Fibroblast of lung (primary cell): Measurements from ENCODE around the gene SLC9A5. TPM values are rescaled to one million over a fixed set of nuclear protein-coding genes. Genes with fewer than 3 reads are reported as not detected.

Experiments used
- DNase-seq, 2 donors: peaks; one replicate each; pipeline versions ENCODE4 v3.0.0 to v3.0.0-alpha.2; 2010; ENCODE audit warnings: low read depth in 2 of 2
- H2AFZ ChIP-seq: 2 replicates; pipeline ENCODE4 v1.5.1; 2012; ENCODE audit warnings: low read length, control low read depth, inconsistent platforms
- H3K27ac ChIP-seq: 2 replicates; pipeline ENCODE4 v1.5.1; 2011; ENCODE audit warnings: low read length, control low read depth; ENCODE audit not compliant: insufficient read depth
- H3K27me3 ChIP-seq: 2 replicates; pipeline ENCODE4 v1.5.1; 2011; ENCODE audit warnings: mild to moderate bottlenecking, low read length; ENCODE audit not compliant: control insufficient read depth, insufficient read depth
- H3K36me3 ChIP-seq: 2 replicates; pipeline ENCODE4 v1.5.1; 2011; ENCODE audit warnings: low read length; ENCODE audit not compliant: control insufficient read depth, insufficient read depth
- H3K4me1 ChIP-seq: 2 replicates; pipeline ENCODE4 v1.5.1; 2011; ENCODE audit warnings: low read length; ENCODE audit not compliant: control insufficient read depth, insufficient read depth; ENCODE audit errors: extremely low read depth
- H3K4me2 ChIP-seq: 2 replicates; pipeline ENCODE4 v1.5.1; 2011; ENCODE audit warnings: low read length, control low read depth; ENCODE audit not compliant: insufficient read depth; ENCODE audit errors: extremely low read depth
- H3K4me3 ChIP-seq, 4 experiments: fragments of 200-600 bp in 1 of 4; sonication (generic) in 1 of 4; replicated peaks in 1 of 4; 2 replicates each; pipeline ENCODE4 v1.5.1; 2011 to 2016; ENCODE audit warnings: low read length in 4 of 4, low read depth in 3 of 4, mild to moderate bottlenecking in 3 of 4, control low read depth in 2 of 4, inconsistent platforms in 1 of 4, mixed read lengths in 1 of 4; ENCODE audit not compliant: insufficient read depth in 1 of 4; ENCODE audit errors: control extremely low read depth in 1 of 4
- H3K79me2 ChIP-seq: 2 replicates; pipeline ENCODE4 v1.5.1; 2012; ENCODE audit warnings: mild to moderate bottlenecking, low read length, inconsistent platforms; ENCODE audit not compliant: control insufficient read depth, insufficient read depth
- H3K9ac ChIP-seq: 2 replicates; pipeline ENCODE4 v1.5.1; 2011; ENCODE audit warnings: mild to moderate bottlenecking, low read length, control low read depth; ENCODE audit not compliant: insufficient read depth
- H3K9me3 ChIP-seq: 2 replicates; pipeline ENCODE4 v1.5.1; 2012; ENCODE audit warnings: low read depth, low read length; ENCODE audit not compliant: control insufficient read depth, insufficient read depth
- H4K20me1 ChIP-seq: 2 replicates; pipeline ENCODE4 v1.5.1; 2011; ENCODE audit warnings: low read length; ENCODE audit not compliant: control insufficient read depth, insufficient read depth; ENCODE audit errors: extremely low read depth
- EZH2 ChIP-seq: IDR thresholded peaks from 2 replicates; pipeline ENCODE4 v1.5.1; 2012; ENCODE audit warnings: low read length, control low read depth, mild to moderate bottlenecking; ENCODE audit errors: missing control alignments
- polyA plus RNA-seq, 2 donors: library from polyadenylated mRNA; depleted of rRNA in 1 of 2; stranded (reverse) in 1 of 2; unstranded in 1 of 2; fragments of >200 nt; gene quantifications; 2 replicates each; pipeline ENCODE4 v1.2.1, GENCODE V29; 2011 to 2012; ENCODE audit warnings: missing spikeins in 1 of 2
- total RNA-seq: library from RNA; depleted of rRNA; stranded (reverse); fragments of >200 nt; gene quantifications from 2 replicates; pipeline ENCODE4 v1.2.1, GENCODE V29; 2014
- TF ChIP-seq, protein P1 (sequence below), 2 donors: IDR thresholded peaks in 1 of 2; conservative IDR thresholded peaks in 1 of 2; 1 replicate in 1 of 2; 2 replicates in 1 of 2; pipeline ENCODE4 v1.5.1; 2011 to 2012; ENCODE audit warnings: low read length in 2 of 2, control low read depth in 1 of 2, inconsistent platforms in 1 of 2, low read depth in 1 of 2, mild to moderate bottlenecking in 1 of 2

The SLC9A5 gene
- total and polyA plus RNA-seq, 2 donors (not counting 1 experiment from before 2014, with no cell fraction given), result 2.0 to 2.3 TPM

DNA sequence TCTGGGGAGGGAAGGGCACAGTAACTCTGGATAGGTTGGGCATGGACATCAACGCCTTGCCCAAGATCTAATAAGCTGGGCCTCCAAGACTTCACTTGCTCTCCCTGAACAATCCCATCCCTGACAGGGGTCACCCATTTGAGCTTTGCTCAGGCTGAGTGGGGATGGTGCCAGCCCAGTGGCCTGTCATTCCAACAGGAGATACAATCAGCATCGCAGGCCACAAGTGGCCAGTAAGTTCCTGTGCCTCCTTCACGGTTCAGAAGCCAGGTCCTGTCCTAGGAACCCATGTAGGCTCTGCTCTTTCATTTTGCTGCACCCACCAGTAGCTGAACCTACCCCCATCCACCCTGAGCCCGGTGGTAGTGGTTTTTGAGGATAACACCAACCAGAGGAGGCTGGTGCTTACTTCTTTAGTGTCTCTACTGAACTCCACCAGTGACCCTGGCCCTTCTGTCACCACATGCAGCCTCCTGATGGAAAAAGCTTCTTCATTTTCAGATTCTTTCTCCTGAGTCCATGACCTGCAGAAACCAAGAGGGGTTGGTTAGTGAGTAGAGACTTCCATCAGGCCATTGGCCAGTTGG, 45.5 kb downstream of the SLC9A5 start:
- Histone ChIP-seq H3K4me2 (no peak overlapping the region), H3K4me1 (peaks cover 16% of the 10 kb centered on the region), H3K27me3 (no peaks in the 10 kb centered on the region), H3K36me3 (no peaks in the 10 kb centered on the region), H3K79me2 (no peaks in the 10 kb centered on the region), H3K9me3 (no peaks in the 10 kb centered on the region), H3K9ac (no peak overlapping the region), H3K4me3 (no peak overlapping the region), H3K27ac (no peak overlapping the region), H4K20me1 (no peaks in the 10 kb centered on the region), H2AFZ (no peak overlapping the region)
- TF ChIP-seq, protein P1, sequence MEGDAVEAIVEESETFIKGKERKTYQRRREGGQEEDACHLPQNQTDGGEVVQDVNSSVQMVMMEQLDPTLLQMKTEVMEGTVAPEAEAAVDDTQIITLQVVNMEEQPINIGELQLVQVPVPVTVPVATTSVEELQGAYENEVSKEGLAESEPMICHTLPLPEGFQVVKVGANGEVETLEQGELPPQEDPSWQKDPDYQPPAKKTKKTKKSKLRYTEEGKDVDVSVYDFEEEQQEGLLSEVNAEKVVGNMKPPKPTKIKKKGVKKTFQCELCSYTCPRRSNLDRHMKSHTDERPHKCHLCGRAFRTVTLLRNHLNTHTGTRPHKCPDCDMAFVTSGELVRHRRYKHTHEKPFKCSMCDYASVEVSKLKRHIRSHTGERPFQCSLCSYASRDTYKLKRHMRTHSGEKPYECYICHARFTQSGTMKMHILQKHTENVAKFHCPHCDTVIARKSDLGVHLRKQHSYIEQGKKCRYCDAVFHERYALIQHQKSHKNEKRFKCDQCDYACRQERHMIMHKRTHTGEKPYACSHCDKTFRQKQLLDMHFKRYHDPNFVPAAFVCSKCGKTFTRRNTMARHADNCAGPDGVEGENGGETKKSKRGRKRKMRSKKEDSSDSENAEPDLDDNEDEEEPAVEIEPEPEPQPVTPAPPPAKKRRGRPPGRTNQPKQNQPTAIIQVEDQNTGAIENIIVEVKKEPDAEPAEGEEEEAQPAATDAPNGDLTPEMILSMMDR (conservative IDR thresholded peaks at IDR 0.05 in 1 of 2, IDR thresholded peaks at IDR 0.05 in 1 of 2; ENCODE audit: low read depth in 1 of 2, low read length in 2 of 2), result no peak
- TF ChIP-seq EZH2, result no peak
- no peak for DNase-seq

DNA sequence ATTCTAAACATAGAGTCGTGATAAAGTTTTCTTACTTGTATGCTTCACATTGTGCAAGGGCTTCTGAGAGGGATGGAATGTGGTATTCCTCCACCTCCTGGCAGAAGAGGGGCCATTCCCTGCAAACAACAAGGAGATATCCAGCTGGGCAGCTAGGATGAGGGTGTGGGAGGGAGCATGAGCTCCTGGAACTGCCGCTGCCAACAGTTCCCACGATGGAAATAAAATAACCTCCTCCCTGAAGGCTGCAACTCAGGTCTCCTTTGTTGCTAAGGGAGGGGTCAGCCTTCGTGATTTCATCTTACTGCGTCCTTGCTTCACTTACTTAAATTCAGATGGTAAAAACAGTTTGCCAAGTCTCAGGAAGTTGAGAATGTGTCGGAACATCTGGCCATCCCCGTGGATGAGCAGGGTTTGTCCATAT, 46.2 kb downstream of the SLC9A5 start:
- Histone ChIP-seq H3K4me1 (peaks cover 16% of the 10 kb centered on the region), H4K20me1 (no peaks in the 10 kb centered on the region), H2AFZ (no peak overlapping the region), H3K4me3 (no peak overlapping the region), H3K27ac (no peak overlapping the region), H3K79me2 (no peaks in the 10 kb centered on the region), H3K4me2 (no peak overlapping the region), H3K9ac (no peak overlapping the region), H3K36me3 (no peaks in the 10 kb centered on the region), H3K27me3 (no peaks in the 10 kb centered on the region), H3K9me3 (no peaks in the 10 kb centered on the region)
- TF ChIP-seq, protein P1 (conservative IDR thresholded peaks at IDR 0.05 in 1 of 2, IDR thresholded peaks at IDR 0.05 in 1 of 2; ENCODE audit: low read depth in 1 of 2, low read length in 2 of 2), result no peak
- TF ChIP-seq EZH2, result no peak
- DNase-seq, result peak; percentile 53 to 56

DNA sequence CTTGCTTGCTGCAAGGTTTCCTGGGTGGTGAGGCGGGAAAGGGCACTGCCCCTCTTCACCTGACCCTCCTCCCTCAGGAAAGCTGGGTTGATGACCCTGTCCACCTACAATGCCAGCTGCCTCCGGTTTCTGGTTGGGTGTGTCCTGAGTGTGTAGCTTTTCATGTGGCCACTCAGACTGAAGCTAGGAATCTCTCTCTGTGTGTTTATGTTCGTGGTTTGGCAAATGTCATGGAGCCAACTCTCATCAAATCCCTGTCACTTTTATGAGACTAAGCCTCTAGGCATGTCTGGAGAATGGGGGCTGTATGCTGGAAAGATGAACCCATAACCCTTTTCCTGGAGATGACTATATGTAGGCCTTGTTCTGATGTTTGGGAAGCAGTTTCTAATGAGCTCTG, 47.6 kb downstream of the SLC9A5 start:
- Histone ChIP-seq H3K9me3 (no peaks in the 10 kb centered on the region), H3K4me1 (peaks cover 16% of the 10 kb centered on the region), H3K36me3 (no peaks in the 10 kb centered on the region), H3K27me3 (no peaks in the 10 kb centered on the region), H2AFZ (no peak overlapping the region), H3K27ac (no peak overlapping the region), H4K20me1 (no peaks in the 10 kb centered on the region), H3K4me2 (peak overlapping the region; percentile 40), H3K4me3 (no peak overlapping the region), H3K79me2 (no peaks in the 10 kb centered on the region), H3K9ac (no peak overlapping the region)
- peak; percentile 82 to 94 for DNase-seq
- TF ChIP-seq, protein P1 (conservative IDR thresholded peaks at IDR 0.05 in 1 of 2, IDR thresholded peaks at IDR 0.05 in 1 of 2; ENCODE audit: low read depth in 1 of 2, low read length in 2 of 2), result no peak
- TF ChIP-seq EZH2, result no peak
